A375 (cell line): ENCODE measurements around the gene NBPF12. TPM values are rescaled to one million over a fixed set of nuclear protein-coding genes. Genes with fewer than 3 reads are reported as not detected.

ENCODE experiments used
- total RNA-seq: library from RNA; depleted of rRNA; stranded (reverse); fragments of >200 nt; shearing (Covaris generic); gene quantifications from 2 replicates; pipeline ENCODE4 v1.2.3, GENCODE V29; 2014; rRNA removed

NBPF12 gene
- total RNA-seq = 5.9 and 8.8 TPM in 2 replicates

GRCh38 chr1:146938242-146938902 is at the start of gene NBPF12:
NBPF12 (plus strand) TSS chr1:146938324; CDS start chr1:146960144, 21,820 bp downstream.

Other genes with a start within 250 kb of the NBPF12 start
- gene PRKAB2, start 234.1 kb downstream of the NBPF12 start, total RNA-seq = 19.4 and 21.4 TPM in 2 replicates